ENCODE results near the gene HSD17B14. TPM values are rescaled to one million over a fixed set of nuclear protein-coding genes. Genes with fewer than 3 reads are reported as not detected.
A peak's percentile ranks its signal among the peaks of the same experiment; 100 is the strongest.
"Not testable (repeated sequence)": the region's sequence is repeated elsewhere in the genome, so short reads cannot be mapped to it uniquely, and the experiment has no call there.

HSD17B14 gene
- total and polyA plus RNA-seq, 4 donors = 3.7 to 12.6 (median 8.1) TPM

GRCh38 chr19:48881741-48882657, 45.7 kb upstream of the HSD17B14 start:
- DNase-seq (ENCODE audit: low spot score) = no peak
- Histone ChIP-seq H3K4me3 (ENCODE audit: low read depth in 1 of 3, low read length in 3 of 3) (no peak overlapping the region), H3K4me1 (ENCODE audit: control insufficient read depth in 4 of 4, insufficient read depth in 4 of 4, low read length in 3 of 4) (no peaks in the 10 kb centered on the region), H3K36me3 (ENCODE audit: control insufficient read depth in 4 of 4, insufficient read depth in 3 of 4, low read depth in 1 of 4, low read length in 3 of 4) (no peaks in the 10 kb centered on the region), H3K9ac (ENCODE audit: low read depth in 1 of 2, low read length in 2 of 2) (no peak overlapping the region), H3K27ac (ENCODE audit: low read depth in 1 of 2, low read length in 2 of 2) (no peak overlapping the region), H3K9me3 (ENCODE audit: control insufficient read depth in 4 of 4, low read length in 3 of 4) (no peaks in the 10 kb centered on the region), H3K27me3 (ENCODE audit: control insufficient read depth in 4 of 4, insufficient read depth in 4 of 4, low read length in 3 of 4) (no peaks in the 10 kb centered on the region)
- WGBS = 83% methylated on average over 30 of the region's 30 CpGs
- TF ChIP-seq TAF1 (conservative IDR thresholded peaks at IDR 0.05) (no peak), ATF3 (IDR thresholded peaks at IDR 0.05) (no peak), SP1 (IDR thresholded peaks at IDR 0.05) (no peak), HNF4G (IDR thresholded peaks at IDR 0.05) (no peak), RXRA (IDR thresholded peaks at IDR 0.05) (no peak), JUND (IDR thresholded peaks at IDR 0.05) (no peak), FOXA1 (IDR thresholded peaks at IDR 0.05) (no peak), EGR1 (IDR thresholded peaks at IDR 0.05; ENCODE audit: low read depth in 2 of 2) (no peak), NR2F2 (IDR thresholded peaks at IDR 0.05) (no peak), YY1 (IDR thresholded peaks at IDR 0.05) (no peak), HNF4A (conservative IDR thresholded peaks at IDR 0.05) (no peak), GABPA (IDR thresholded peaks at IDR 0.05 in 1 of 2, conservative IDR thresholded peaks at IDR 0.05 in 1 of 2) (no peak), ZBTB33 (IDR thresholded peaks at IDR 0.05) (no peak), RAD21 (IDR thresholded peaks at IDR 0.05) (no peak), CTCF (IDR thresholded peaks at IDR 0.05; ENCODE audit: low read depth, low read length, missing input control) (no peak)
- TF ChIP-seq, protein P1, sequence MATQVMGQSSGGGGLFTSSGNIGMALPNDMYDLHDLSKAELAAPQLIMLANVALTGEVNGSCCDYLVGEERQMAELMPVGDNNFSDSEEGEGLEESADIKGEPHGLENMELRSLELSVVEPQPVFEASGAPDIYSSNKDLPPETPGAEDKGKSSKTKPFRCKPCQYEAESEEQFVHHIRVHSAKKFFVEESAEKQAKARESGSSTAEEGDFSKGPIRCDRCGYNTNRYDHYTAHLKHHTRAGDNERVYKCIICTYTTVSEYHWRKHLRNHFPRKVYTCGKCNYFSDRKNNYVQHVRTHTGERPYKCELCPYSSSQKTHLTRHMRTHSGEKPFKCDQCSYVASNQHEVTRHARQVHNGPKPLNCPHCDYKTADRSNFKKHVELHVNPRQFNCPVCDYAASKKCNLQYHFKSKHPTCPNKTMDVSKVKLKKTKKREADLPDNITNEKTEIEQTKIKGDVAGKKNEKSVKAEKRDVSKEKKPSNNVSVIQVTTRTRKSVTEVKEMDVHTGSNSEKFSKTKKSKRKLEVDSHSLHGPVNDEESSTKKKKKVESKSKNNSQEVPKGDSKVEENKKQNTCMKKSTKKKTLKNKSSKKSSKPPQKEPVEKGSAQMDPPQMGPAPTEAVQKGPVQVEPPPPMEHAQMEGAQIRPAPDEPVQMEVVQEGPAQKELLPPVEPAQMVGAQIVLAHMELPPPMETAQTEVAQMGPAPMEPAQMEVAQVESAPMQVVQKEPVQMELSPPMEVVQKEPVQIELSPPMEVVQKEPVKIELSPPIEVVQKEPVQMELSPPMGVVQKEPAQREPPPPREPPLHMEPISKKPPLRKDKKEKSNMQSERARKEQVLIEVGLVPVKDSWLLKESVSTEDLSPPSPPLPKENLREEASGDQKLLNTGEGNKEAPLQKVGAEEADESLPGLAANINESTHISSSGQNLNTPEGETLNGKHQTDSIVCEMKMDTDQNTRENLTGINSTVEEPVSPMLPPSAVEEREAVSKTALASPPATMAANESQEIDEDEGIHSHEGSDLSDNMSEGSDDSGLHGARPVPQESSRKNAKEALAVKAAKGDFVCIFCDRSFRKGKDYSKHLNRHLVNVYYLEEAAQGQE (IDR thresholded peaks at IDR 0.05) = no peak

GRCh38 chr19:48879696-48880095, 43.4 kb upstream of the HSD17B14 start:
- H3K4me1 ChIP-seq (ENCODE audit: control insufficient read depth in 4 of 4, insufficient read depth in 4 of 4, low read length in 3 of 4) = peaks cover under 1 to 13% (median 3%) of the 10 kb centered on the region in 4 donors
- not testable (repeated sequence) for H3K9me3 ChIP-seq (ENCODE audit: control insufficient read depth in 4 of 4, low read length in 3 of 4); H3K9ac ChIP-seq (ENCODE audit: low read depth in 1 of 2, low read length in 2 of 2); DNase-seq (ENCODE audit: low spot score); H3K27me3 ChIP-seq (ENCODE audit: control insufficient read depth in 4 of 4, insufficient read depth in 4 of 4, low read length in 3 of 4); H3K4me3 ChIP-seq (ENCODE audit: low read depth in 1 of 3, low read length in 3 of 3); H3K36me3 ChIP-seq (ENCODE audit: control insufficient read depth in 4 of 4, insufficient read depth in 3 of 4, low read depth in 1 of 4, low read length in 3 of 4)
- WGBS = 89% methylated on average over 9 of the region's 9 CpGs
- H3K27ac ChIP-seq (ENCODE audit: low read depth in 1 of 2, low read length in 2 of 2) = peak overlapping the region in 1 of 2 donors; percentile 3
